ENCODE results near the gene OTOA.
"Not testable (repeated sequence)": the region's sequence is repeated elsewhere in the genome, so short reads cannot be mapped to it uniquely, and the experiment has no call there.

OTOA gene

GRCh38 chr16:21683184-21683583 lies 19.4 kb downstream of the OTOA start:
- DNase-seq, result no peak

- DNase-seq, result peak; percentile 56
Observed at GRCh38 chr16:21684199-21684598, 20.4 kb downstream of the OTOA start.

- DNase-seq, result no peak
Observed at GRCh38 chr16:21685034-21685455, 21.3 kb downstream of the OTOA start.

DNA sequence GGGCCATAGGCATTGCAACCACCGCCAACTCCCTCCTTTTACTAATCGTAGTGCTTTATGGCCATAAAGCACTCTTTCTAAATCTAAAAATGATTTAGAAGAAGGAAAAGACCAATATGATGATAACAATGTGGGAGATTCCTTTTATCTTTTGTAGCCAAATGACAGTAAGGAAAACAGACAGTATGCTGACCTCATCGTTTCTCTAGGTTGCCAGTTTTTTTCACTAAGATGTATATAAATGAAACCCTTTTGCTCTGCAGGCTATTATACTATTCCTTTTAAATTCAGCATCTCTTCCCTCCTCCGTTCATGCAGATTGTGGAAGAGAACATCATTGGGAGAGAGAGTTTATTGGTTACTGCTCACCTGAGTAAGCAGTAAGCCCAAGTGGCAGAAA lies 25.3 kb downstream of the OTOA start:
- no peak for DNase-seq

GRCh38 chr16:21690967-21691366 lies 27.2 kb downstream of the OTOA start:
- DNase-seq, result not testable (repeated sequence)

GRCh38 chr16:21694609-21695008 lies 30.8 kb downstream of the OTOA start:
- DNase-seq, result no peak

GRCh38 chr16:21697032-21697431 lies 33.3 kb downstream of the OTOA start:
- no peak for DNase-seq

- no peak for DNase-seq
Observed at GRCh38 chr16:21698169-21699032, 34.6 kb downstream of the OTOA start.

DNA sequence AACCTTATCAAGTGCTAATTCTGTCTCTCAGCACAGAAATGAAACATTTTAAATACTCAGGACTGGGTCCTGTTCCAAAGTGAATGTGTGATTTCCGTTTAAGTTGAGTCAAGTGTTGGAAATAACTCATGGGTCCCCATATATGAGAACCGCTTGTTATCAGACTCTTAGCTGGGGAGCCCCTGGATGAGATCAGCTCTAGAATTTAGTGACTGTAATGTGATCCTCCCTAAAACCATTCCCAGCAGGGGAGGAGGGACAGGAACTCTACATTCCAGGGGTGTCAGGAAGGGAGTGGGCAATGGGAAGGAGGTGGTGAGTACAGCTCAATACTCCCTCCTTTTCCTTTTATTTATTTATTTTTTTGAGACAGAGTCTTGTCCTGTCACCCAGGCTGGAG lies 37.5 kb downstream of the OTOA start:
- DNase-seq, result no peak

- no peak for DNase-seq
Observed at GRCh38 chr16:21702276-21702675, 38.5 kb downstream of the OTOA start.

GRCh38 chr16:21703156-21703555 lies 39.4 kb downstream of the OTOA start:
- no peak for DNase-seq

GRCh38 chr16:21703589-21704174 lies 39.9 kb downstream of the OTOA start:
- no peak for DNase-seq

GRCh38 chr16:21704266-21704665 lies 40.5 kb downstream of the OTOA start:
- no peak for DNase-seq

DNA sequence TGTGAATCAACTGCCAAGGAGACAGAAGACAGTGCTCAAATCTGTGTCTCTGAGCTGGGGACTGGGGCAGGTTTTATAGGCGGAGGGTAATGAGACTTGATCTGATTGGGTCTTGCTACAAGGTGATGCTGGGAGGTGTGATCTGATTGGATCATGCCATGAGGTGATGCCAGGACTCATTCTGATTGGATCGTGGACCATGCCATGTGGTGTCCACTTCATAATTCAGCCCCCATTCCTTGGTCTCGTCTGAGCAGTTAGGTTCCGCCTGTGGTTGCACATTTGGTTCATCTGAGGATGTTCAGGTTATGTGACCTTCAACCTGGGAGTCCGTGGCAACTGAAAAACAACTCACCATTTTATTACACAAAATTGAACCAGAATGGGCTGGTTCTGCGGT lies 41.0 kb downstream of the OTOA start:
- DNase-seq, result no peak

DNA sequence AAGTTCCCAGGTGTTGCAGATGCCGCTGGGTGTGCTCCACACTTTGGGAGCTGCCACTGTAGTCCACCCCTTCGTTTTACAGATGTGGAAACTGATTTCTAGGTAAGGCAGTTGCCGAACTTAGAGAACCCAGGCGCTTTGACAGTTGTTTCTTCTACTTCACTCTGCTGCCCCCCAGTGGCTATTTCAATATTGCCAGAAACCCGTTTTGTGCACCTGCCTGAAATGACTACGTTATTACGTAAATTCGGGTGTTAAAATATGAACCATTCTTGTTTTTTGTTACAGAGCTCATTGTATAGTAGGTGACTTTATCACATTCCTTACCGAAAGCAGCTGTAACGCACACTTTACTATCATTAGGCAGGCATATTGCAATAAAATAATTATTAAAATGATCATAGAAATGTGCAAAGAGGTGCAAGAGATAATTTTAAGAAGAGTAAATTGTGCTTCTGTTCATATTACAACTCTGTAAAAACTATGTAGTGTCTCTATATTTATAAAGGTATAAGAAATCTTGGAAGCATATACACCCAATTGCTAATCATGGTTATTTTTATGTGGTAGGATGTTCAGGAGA lies 44.9 kb downstream of the OTOA start:
- peak; percentile 91 for DNase-seq

GRCh38 chr16:21710938-21711337 lies 47.2 kb downstream of the OTOA start:
- DNase-seq, result no peak

DNA sequence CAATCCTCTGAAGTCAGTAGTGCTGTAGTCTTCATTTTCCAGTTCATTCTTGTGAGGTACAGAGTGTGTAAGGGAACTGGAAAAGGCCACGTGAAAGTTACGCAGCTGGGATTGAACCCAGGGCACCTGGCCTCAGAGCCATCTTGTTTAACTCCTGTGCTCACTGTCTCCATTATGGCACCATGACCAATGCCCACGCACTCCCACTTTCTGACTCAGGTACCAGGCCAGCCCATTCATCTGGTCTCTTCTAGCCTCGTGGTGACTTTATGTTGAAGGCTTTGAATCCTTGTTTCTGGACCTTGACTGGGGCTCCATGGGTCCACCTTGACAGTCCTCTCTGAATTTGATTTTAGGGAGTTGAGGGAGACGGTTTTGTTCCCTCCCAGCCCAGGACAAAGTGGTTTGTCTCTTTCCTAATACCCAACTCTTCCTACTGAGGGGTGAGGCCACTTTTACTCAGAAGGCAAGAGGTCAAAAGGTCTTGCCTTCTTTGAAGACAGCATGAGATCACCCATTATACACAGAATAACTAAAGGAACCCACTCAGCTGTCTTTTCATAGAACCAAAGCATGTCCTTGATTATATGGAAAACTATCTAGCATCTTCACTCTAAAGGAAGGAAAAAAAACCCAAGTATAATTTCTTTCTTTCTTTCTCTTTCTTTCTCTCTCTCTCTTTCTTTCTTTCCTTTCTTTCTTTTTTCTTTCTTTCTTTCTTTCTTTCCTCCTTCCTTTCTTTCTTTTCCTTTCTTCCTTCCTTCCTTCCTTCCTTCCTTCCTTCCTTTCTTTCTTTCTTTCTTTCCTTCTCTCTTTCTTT lies 50.0 kb downstream of the OTOA start:
- no peak for DNase-seq

DNA sequence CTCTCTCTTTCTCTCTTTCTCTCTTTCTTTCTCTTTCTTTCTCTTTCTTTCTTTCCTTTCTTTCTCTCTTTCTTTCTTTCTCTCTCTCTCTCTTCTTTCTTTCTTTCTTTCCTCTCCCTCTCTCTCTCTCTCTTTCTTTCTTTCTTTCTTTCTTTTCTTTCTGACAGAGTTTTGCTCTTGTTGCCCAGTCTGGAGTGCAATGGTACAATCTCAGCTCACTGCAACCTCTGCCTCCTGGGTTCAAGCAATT lies 50.5 kb downstream of the OTOA start:
- not testable (repeated sequence) for DNase-seq

GRCh38 chr16:21717608-21718007 lies 53.8 kb downstream of the OTOA start:
- DNase-seq, result no peak

DNA sequence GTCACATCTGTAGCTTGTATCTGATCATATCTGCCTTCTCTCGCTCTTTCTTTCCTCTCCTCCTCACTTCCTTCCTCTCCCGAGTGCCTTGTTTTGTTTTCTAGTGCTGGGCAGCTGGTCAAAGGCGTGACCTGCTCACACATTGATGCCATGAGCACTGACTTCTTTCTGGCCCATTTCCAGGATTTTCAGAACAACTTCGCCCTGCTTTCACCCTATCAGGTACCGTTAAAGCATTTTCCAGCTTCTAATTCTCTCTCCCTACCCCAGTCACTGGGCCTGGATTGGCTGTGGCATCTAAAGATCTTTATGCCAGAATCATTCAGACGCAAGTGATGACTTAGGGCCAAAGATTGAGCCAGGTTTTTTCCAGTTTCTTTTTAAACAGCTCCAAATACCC lies 55.5 kb downstream of the OTOA start:
- DNase-seq, result no peak

GRCh38 chr16:21720533-21720932 lies 56.8 kb downstream of the OTOA start:
- DNase-seq, result no peak

DNA sequence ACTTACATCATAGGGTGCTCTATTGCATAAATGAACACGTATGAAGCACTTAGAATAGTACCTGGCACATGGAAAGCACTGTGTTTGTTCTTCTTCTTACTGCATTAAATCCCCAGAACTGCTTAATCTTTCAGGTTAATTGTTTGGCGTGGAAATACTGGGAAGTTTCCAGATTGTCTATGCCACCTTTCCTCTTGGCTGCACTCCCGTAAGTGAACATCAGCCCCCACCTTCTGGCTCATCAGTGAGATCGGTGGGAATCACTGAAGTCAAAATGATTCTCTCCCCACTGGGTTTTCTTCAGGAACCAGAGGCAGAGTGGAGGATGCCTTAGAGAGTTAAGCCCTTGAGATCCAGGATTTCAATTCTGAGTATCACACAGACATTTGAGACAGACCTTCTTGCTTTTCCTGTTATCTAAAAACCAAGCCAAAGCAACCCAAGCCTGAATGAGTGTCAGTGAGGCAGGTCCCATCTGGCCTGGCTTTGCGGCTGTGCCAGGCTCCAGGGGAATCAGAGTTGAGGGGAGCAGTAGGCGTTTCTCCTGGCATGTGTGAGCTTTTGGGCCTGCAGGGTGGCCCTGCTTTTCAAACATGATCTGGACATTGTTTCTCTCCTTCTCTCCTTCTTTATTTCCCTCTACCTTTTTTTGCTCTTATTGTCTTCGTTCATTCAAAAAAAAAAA lies 59.1 kb downstream of the OTOA start:
- no peak for DNase-seq

DNA sequence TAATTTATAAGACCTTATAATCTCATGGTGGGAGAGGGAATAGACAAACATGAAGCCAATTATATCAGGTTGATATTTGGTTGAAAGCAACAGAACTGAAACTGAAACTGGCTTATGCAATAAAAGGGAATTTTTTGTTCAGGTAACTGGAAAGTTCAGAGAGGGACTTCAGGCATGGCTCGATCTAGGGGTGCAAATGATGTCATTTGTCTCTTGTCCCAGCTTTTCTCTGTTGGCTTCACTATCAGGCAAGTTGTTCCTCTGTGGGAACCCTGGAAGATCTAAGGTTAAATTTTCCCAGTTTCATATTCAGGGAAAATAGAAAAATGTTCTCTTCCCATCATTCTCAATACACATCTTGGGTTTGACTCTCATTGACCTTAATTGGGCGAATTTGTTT lies 59.8 kb downstream of the OTOA start:
- no peak for DNase-seq
